D721Med (cell line): ENCODE results near the gene AVL9.
A peak's percentile ranks its signal among the peaks of the same experiment; 100 is the strongest.

Experiments used
- DNase-seq: peaks from one replicate; pipeline ENCODE4 v3.0.0; 2011; ENCODE audit warnings: low spot score; ENCODE audit not compliant: insufficient read length
- FAIRE-seq: peaks from 2 replicates; lab custom pipeline; 2011; peaks lifted over from hg19 to GRCh38; lab: Jason Lieb, UNC
- TF ChIP-seq, protein P1 (sequence below): IDR thresholded peaks from 2 replicates; pipeline ENCODE4 v1.5.1; 2012; ENCODE audit warnings: mild to moderate bottlenecking, control low read depth; ENCODE audit not compliant: insufficient read depth; ENCODE audit errors: missing control alignments

Gene AVL9

DNA sequence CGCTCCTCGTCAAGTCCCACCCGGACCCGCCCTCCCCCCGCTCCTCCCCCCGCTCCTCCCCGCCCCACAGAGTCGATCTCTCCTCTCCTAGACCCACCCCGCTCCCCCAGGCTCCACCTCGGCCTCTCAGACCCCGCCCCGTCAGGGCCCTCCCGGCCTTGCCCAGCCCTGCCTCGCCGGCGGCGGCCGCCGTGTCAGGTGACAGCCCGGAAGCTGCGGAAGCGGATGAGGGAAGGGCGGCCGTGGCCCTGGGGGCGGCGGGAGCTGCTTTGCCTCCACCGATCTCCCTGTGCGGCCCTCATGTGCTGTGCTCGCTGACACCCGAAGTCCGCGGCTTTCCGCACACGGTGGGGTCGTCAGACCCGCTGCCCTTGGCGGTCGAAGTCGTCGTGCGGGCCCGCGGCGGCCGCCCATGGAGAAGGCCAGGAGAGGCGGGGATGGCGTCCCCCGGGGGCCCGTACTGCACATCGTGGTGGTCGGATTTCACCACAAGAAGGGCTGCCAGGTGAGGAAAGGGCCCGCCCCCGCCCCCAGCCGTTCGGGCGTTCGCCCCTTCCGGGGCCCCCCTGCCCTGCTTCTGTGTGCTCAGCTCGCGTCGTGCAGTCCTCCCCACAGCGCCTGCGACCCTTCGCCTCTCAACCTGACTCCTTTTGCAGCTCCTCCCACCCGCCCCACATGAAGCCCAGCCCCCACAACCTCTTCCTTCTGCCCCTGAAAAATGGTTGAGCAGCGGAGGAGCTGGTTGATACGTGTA is at the start of gene AVL9:
TSS of gene AVL9 (plus strand) at position 192 of the 754 bp plus-strand sequence. CDS start at position 413, 221 bp downstream.
- FAIRE-seq = no peak

DNA sequence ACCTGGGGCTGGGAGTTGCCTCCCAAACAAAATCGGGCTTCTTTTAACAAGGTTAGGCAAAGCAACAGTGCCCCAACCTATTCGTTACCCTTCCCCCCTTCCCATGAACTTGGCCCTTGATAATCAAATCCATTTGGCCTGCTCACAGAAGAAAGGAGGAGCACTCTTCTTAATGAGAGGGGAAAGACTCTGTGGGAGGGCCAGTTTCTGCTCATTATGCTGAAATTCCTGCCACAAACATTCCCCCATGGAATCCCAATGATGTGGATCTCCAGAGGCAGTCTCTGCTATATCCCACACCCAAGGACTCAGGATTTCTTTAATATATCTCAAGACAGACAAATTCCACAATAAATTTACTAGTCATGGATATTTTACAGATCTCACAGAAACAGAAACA is 48.1 kb upstream of the AVL9 start:
- TF ChIP-seq, protein P1, sequence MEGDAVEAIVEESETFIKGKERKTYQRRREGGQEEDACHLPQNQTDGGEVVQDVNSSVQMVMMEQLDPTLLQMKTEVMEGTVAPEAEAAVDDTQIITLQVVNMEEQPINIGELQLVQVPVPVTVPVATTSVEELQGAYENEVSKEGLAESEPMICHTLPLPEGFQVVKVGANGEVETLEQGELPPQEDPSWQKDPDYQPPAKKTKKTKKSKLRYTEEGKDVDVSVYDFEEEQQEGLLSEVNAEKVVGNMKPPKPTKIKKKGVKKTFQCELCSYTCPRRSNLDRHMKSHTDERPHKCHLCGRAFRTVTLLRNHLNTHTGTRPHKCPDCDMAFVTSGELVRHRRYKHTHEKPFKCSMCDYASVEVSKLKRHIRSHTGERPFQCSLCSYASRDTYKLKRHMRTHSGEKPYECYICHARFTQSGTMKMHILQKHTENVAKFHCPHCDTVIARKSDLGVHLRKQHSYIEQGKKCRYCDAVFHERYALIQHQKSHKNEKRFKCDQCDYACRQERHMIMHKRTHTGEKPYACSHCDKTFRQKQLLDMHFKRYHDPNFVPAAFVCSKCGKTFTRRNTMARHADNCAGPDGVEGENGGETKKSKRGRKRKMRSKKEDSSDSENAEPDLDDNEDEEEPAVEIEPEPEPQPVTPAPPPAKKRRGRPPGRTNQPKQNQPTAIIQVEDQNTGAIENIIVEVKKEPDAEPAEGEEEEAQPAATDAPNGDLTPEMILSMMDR = no peak
- FAIRE-seq (no peak), DNase-seq (no peak)

More for the DNA sequence above, at the start of gene AVL9:
- peak; percentile 73 for DNase-seq
- TF ChIP-seq, protein P1 = no peak

DNA sequence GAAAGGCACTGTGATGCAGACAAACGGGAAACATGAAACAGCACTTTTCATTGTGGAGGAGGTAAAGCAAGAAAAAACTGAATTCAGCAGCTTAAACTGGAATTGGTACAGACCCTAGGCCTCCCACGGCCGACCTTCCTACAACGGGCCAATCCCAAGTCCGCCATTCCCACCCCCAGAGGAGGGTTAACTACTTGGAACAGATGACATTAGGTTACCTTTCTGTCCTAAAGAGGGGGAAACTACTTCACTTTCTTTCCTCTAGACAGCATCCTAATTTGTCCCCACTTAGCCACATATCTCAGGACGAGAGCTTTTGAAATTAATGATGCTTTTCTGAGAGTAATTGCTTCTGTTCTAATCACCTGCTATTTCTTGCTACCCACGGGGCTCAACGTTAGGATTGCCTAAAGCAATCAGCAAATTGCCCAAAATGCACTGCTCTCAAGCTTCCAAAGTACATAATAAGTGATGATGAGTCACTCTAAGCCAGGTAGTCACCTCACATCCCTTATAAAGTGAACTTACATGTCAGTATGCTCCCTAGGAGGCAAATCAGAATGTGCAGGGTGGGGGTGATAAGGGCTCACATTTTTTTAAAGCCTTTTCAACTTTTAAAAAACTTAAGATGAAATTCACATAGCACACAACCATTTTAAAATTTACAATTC is 41.8 kb upstream of the AVL9 start:
- no peak for DNase-seq
- no peak for FAIRE-seq
- TF ChIP-seq, protein P1 = no peak

DNA sequence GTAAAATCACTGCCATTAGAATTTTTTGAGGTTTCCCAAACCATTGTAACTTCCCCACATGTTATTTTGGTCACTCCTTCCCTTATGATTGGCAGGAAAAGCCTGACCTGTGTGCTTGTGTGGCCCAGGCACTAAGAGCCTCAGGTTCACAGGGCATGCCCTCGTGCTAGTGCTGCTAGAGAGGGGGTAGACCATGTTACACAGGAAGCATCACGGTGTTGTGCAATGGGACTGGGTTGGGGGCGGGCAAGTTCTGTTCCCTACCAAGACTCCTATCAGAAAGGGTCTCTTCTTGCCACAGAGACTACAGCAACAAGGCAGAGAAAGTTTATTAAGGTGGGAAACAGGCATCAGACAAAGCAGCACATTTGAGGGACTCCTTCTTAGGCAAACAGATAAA is 37.3 kb upstream of the AVL9 start:
- DNase-seq (no peak), FAIRE-seq (no peak)
- TF ChIP-seq, protein P1 = no peak

DNA sequence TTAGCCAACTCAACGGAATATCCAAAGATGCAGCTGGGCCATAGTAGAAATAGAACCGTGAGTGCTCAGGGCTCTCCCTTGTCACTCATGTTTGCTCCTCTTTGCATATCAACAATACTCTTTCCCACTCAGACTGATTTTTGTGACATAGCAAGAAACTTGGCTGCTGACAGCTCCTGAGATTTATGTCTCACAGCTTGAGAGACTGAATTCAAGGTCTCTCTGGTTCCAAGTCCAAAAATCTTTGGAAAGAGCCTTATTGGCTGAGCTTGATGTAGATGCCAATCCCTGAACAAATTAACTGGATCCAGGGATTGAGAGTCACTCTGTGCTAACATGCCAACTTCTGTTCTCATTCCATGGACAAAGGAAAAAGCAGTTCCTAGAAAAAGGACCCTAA is 35.5 kb upstream of the AVL9 start:
- TF ChIP-seq, protein P1 = no peak
- FAIRE-seq = no peak
- no peak for DNase-seq

DNA sequence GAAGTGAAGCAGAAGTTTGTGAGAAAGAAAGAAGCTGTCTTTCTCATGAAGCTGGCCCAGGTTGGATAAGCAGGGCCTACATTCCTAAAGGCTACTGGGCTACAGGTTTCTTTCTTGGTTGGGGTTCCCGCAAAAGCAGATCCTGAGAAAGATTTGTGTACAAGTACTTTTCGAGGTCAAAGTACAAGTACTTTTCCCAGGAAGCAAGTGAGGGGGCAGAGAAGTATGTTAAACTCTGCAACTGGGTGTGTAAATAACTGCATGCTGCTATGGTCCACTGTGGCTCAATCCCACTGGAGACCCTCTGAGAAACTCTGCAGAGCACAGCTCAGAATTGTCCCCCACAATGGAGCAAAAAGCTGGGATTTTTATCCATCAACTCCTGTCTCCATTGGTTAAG is 33.8 kb upstream of the AVL9 start:
- FAIRE-seq (no peak), DNase-seq (no peak)
- TF ChIP-seq, protein P1 = no peak

DNA sequence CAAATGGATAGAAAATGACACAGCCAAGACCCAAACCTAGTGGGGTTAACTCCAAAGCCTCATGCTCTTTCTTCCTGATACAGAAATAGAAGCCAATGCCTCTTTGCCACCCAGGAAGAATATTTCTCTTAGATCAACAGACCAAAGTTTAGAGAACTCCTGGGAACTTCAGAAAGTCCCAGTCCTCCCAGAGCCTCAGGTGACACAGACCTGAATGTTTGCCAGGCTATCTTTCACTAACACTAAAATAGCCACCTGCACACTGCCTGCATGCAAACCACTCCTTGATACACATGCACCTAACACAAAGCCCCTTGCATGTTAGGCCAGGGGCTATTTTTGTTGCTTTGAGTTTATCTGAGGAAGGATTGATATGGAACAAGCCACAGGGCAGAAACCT is 32.8 kb upstream of the AVL9 start:
- no peak for FAIRE-seq
- DNase-seq = no peak
- TF ChIP-seq, protein P1 = no peak
